WTC11 (cell line): ENCODE measurements around the gene ABLIM3.

Experiments
- CTCF ChIP-seq: fragments of 200-600 bp; IDR thresholded peaks from 2 replicates; pipeline ENCODE4 v1.8.0; 2022; ENCODE audit warnings: antibody characterized with exemption
- ETV6 ChIP-seq: sonication (generic); formaldehyde crosslinking; IDR thresholded peaks from 2 replicates; pipeline ENCODE4 v1.8.1; 2022; ENCODE audit warnings: mild to moderate bottlenecking, missing genetic modification reagents
- KAT7 ChIP-seq: sonication (generic); formaldehyde crosslinking; IDR thresholded peaks from 2 replicates; pipeline ENCODE4 v1.8.1; 2023; ENCODE audit warnings: missing genetic modification reagents, mild to moderate bottlenecking, borderline replicate concordance
- MAX ChIP-seq: sonication (generic); formaldehyde crosslinking; IDR thresholded peaks from 2 replicates; pipeline ENCODE4 v1.8.0; 2022; ENCODE audit warnings: mild to moderate bottlenecking, missing genetic modification reagents
- MLX ChIP-seq: sonication (generic); formaldehyde crosslinking; IDR thresholded peaks from 2 replicates; pipeline ENCODE4 v1.8.1; 2023; ENCODE audit warnings: mild to moderate bottlenecking, missing genetic modification reagents, moderate library complexity

DNA sequence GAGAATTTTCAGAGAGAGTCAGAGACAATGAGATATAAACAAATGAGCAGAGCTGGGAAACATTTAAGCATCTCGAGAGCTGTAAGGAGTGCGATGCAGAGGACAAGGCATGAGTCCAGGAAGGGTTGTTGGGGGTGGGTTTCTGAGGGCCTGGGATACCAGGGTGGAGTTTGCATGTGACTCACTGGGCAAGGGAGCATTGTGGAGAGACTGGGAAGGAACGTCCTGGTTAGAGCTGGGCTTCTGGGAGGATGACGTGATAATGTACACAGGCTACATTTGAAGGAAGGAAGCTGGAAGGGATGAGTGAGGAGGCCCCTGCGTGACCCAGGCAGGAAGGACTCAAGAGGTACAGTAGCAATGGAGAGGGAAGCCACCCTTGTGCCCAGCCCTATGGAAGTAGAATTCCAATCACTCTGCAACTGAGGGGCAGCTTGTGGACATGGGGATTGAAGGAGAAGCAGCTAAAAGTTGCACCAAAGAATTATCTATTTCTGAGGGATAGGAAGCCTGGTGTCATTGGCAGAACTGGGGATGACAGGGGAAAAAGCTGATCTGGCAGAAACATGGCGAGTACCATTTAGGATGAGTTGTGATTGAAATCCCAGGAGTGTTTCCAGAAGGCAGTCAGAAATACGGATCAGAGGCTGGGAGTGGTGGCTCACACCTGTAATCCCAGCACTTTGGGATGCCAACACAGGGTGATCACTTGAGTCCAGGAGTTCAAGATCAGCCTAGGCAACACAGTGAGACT is 71.1 kb downstream of the ABLIM3 start:
- no peak for TF ChIP-seq CTCF
- no peak for TF ChIP-seq MAX (CRISPR knock-in tag)
- TF ChIP-seq ETV6 (CRISPR knock-in tag): no peak
- no peak for TF ChIP-seq MLX (CRISPR knock-in tag)
- no peak for TF ChIP-seq KAT7
